Endothelial cell of umbilical vein (primary cell): ENCODE data around the gene GAN.

Experiments
- EZH2 ChIP-seq: IDR thresholded peaks from 2 replicates; pipeline ENCODE4 v1.6.1; 2012; ENCODE audit warnings: borderline replicate concordance, low read depth, mild to moderate bottlenecking, moderate library complexity, low read length, inconsistent platforms; ENCODE audit not compliant: severe bottlenecking
- FOS ChIP-seq: IDR thresholded peaks from 2 replicates; pipeline ENCODE4 v1.6.1; 2011; ENCODE audit warnings: mild to moderate bottlenecking, low read length, moderate library complexity, borderline replicate concordance; ENCODE audit not compliant: insufficient read depth
- GATA2 ChIP-seq: IDR thresholded peaks from 2 replicates; pipeline ENCODE4 v1.7.0; 2011; ENCODE audit warnings: low read depth, mild to moderate bottlenecking, moderate library complexity, mixed read lengths, low read length; ENCODE audit not compliant: insufficient read length, insufficient read depth
- JUN ChIP-seq: IDR thresholded peaks from 2 replicates; pipeline ENCODE4 v1.6.1; 2011; ENCODE audit warnings: borderline replicate concordance, low read depth; ENCODE audit not compliant: insufficient read length, insufficient read depth
- TF ChIP-seq, protein P1 (sequence below), 2 donors: IDR thresholded peaks; 1 replicate in 1 of 2; 2 replicates in 1 of 2; pipeline ENCODE4 v1.5.1; 2011; ENCODE audit warnings: low read length in 2 of 2, mild to moderate bottlenecking in 2 of 2, moderate library complexity in 2 of 2, control low read depth in 1 of 2, inconsistent platforms in 1 of 2, low read depth in 1 of 2; ENCODE audit not compliant: insufficient read depth in 1 of 2; ENCODE audit errors: extremely low read depth in 1 of 2

DNA sequence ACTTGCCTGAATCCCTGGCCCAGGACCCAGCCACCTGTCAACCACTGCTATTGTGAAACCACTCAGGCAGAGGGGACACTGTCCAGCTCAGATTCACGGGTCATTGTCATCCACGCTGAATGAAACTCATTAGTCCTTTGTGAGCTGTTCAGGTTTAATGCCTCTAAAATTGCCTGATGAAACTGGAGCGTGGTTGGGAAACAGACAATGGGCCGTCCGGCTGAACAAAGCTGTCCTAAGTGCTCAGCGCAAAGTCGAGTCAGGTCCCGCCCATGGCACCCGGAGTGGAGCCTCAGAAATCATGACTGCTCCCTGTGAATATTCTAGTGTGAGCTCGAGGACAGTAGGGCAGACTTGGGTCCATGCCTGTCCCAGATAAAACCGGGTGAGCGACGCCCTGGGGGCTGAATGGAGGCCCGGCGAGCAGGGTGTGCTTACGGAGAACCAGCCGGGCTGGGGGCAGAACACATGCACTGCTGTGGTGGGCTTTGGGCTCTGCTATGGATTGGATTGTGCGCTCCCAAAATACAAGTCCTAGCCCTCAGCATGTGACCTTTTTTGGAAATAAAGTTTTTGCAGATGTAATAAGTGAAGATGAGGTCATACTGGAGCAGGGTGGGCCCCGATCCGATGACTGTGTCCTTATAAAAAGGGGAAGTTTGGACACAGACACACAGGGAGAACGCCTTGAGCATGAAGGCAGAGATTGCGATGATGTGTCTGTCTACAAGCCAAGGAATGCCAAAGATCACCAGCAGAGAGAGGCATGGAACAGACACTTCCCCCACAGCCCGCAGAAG lies 117.0 kb downstream of the GAN start:
- TF ChIP-seq, protein P1, sequence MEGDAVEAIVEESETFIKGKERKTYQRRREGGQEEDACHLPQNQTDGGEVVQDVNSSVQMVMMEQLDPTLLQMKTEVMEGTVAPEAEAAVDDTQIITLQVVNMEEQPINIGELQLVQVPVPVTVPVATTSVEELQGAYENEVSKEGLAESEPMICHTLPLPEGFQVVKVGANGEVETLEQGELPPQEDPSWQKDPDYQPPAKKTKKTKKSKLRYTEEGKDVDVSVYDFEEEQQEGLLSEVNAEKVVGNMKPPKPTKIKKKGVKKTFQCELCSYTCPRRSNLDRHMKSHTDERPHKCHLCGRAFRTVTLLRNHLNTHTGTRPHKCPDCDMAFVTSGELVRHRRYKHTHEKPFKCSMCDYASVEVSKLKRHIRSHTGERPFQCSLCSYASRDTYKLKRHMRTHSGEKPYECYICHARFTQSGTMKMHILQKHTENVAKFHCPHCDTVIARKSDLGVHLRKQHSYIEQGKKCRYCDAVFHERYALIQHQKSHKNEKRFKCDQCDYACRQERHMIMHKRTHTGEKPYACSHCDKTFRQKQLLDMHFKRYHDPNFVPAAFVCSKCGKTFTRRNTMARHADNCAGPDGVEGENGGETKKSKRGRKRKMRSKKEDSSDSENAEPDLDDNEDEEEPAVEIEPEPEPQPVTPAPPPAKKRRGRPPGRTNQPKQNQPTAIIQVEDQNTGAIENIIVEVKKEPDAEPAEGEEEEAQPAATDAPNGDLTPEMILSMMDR (IDR thresholded peaks at IDR 0.05; ENCODE audit: extremely low read depth in 1 of 2, insufficient read depth in 1 of 2, low read depth in 1 of 2, low read length in 2 of 2), result no peak
- TF ChIP-seq FOS (no peak), GATA2 (no peak), EZH2 (no peak), JUN (no peak)
